Osteoblast (primary cell): Measurements from ENCODE around the gene USF1. TPM values are rescaled to one million over a fixed set of nuclear protein-coding genes. Genes with fewer than 3 reads are reported as not detected.

Experiments
- DNase-seq: peaks from one replicate; pipeline ENCODE4 v3.0.0; 2011; ENCODE audit warnings: low spot score, mixed read lengths; ENCODE audit not compliant: insufficient read length; ENCODE audit errors: missing footprints
- H2AFZ ChIP-seq: 2 replicates; pipeline ENCODE4 v1.6.0; 2011; ENCODE audit warnings: mild to moderate bottlenecking, low read length
- H3K27ac ChIP-seq: 2 replicates; pipeline ENCODE4 v1.5.1; 2011; ENCODE audit warnings: mild to moderate bottlenecking, low read depth, low read length, moderate library complexity
- H3K27me3 ChIP-seq: 2 replicates; pipeline ENCODE4 v1.6.0; 2012; ENCODE audit warnings: mild to moderate bottlenecking, control low read depth, inconsistent platforms, low read length, moderate library complexity; ENCODE audit not compliant: insufficient read depth
- H3K36me3 ChIP-seq: 2 replicates; pipeline ENCODE4 v1.5.1; 2011; ENCODE audit warnings: mild to moderate bottlenecking, low read length, control low read depth, moderate library complexity; ENCODE audit not compliant: insufficient read depth
- H3K4me1 ChIP-seq: 2 replicates; pipeline ENCODE4 v1.5.1; 2011; ENCODE audit warnings: mild to moderate bottlenecking, low read length, control low read depth, moderate library complexity; ENCODE audit not compliant: insufficient read depth
- H3K4me2 ChIP-seq: 2 replicates; pipeline ENCODE4 v1.6.0; 2011; ENCODE audit warnings: mild to moderate bottlenecking, low read length; ENCODE audit not compliant: insufficient read depth
- H3K4me3 ChIP-seq: fragments of 200-600 bp; sonication (generic); 3 replicates; pipeline ENCODE4 v1.5.1; 2012; ENCODE audit warnings: mild to moderate bottlenecking, low read length, inconsistent platforms; ENCODE audit not compliant: insufficient read depth
- H3K79me2 ChIP-seq: 2 replicates; pipeline ENCODE4 v1.6.0; 2012; ENCODE audit warnings: mild to moderate bottlenecking, low read length, control low read depth, inconsistent platforms; ENCODE audit not compliant: insufficient read depth
- H3K9me3 ChIP-seq: 2 replicates; pipeline ENCODE4 v1.5.1; 2011; ENCODE audit warnings: low read depth, low read length, control low read depth
- H4K20me1 ChIP-seq: 2 replicates; pipeline ENCODE4 v1.6.0; 2012; ENCODE audit warnings: mild to moderate bottlenecking, low read length, control low read depth; ENCODE audit not compliant: insufficient read depth
- total RNA-seq: library from RNA; depleted of rRNA; stranded (reverse); fragments of >200 nt; gene quantifications from 2 replicates; pipeline ENCODE4 v1.2.3, GENCODE V29; 2012
- TF ChIP-seq, protein P1 (sequence below): IDR thresholded peaks from 2 replicates; pipeline ENCODE4 v1.5.1; 2011; ENCODE audit warnings: mild to moderate bottlenecking, low read depth, low read length, moderate library complexity; ENCODE audit errors: extremely low read depth

USF1 gene
- total RNA-seq, 1 donor: 47.4 TPM

DNA sequence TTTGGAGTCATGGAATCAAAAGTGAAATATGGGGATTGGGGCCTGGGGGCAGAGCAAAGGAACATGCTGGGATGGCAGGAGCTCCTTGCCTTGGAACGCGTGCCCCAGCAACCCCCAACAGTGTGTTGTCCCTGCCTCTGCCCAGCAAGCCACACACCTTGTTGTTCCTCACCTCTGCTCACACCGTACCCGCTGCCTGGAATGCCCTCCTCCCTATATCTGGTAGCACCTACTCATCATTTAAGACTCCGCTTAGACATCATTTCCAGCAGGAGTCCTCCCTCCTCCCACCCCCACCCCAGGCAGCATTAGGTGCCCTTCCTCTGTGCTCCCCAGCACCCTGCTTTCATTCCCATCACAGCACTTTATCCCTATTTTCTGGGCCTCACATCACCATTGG is 35.7 kb upstream of the USF1 start:
- H3K9me3 ChIP-seq: no peaks in the 10 kb centered on the region
- H3K36me3 ChIP-seq: no peaks in the 10 kb centered on the region
- H3K27ac ChIP-seq: no peak overlapping the region
- H4K20me1 ChIP-seq: no peaks in the 10 kb centered on the region
- DNase-seq: no peak
- no peak overlapping the region for H2AFZ ChIP-seq
- H3K4me1 ChIP-seq: peaks cover 38% of the 10 kb centered on the region
- no peak overlapping the region for H3K4me3 ChIP-seq
- no peaks in the 10 kb centered on the region for H3K79me2 ChIP-seq
- TF ChIP-seq, protein P1, sequence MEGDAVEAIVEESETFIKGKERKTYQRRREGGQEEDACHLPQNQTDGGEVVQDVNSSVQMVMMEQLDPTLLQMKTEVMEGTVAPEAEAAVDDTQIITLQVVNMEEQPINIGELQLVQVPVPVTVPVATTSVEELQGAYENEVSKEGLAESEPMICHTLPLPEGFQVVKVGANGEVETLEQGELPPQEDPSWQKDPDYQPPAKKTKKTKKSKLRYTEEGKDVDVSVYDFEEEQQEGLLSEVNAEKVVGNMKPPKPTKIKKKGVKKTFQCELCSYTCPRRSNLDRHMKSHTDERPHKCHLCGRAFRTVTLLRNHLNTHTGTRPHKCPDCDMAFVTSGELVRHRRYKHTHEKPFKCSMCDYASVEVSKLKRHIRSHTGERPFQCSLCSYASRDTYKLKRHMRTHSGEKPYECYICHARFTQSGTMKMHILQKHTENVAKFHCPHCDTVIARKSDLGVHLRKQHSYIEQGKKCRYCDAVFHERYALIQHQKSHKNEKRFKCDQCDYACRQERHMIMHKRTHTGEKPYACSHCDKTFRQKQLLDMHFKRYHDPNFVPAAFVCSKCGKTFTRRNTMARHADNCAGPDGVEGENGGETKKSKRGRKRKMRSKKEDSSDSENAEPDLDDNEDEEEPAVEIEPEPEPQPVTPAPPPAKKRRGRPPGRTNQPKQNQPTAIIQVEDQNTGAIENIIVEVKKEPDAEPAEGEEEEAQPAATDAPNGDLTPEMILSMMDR: no peak
- H3K4me2 ChIP-seq: no peak overlapping the region
- H3K27me3 ChIP-seq: no peaks in the 10 kb centered on the region

DNA sequence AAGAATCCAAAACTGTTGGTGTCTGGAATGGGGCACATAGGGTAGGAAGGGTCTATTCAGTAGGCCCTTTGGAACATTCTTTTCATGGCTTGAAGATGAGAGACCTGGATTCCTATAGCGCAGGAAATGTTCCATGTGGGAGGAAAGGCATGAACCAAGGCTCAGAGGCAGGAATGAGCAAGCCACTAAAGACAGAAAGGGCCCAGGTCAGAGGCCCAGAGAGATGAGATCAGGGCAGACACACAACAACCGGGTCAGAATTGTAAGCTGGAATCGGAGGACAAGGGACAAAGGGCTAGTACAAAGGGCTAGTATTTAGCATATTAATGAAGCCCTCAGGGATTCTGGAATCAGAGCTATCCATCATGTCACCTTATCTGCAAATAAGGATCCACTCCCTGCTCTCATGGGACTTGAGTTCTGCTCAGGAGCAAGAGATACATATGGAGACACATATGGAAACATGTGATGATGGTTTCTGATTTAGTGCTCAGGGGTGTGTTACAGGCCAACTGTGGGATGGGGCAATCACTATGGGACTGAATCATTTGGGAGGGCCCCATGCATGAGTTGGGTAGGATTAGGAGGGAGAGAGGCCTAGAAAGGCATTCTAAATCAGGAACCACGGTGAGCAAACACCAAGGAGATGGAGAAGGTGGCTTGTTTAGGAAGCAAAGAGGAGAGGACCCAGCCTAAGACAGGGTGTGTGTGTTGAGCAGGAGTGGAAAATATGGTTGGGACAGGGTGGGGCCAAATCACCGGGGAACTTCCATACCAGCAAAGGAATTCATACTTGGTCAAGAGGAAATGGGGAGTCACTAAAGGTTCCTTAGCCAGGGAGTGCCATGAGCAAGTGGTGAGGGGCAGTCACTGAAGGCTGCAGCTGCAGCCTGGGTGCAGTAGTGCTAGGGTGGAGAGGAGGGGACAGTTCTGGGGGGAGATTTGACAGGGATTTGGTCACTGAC is 34.9 kb upstream of the USF1 start:
- no peaks in the 10 kb centered on the region for H3K36me3 ChIP-seq
- DNase-seq: peak; percentile 78
- H3K4me2 ChIP-seq: no peak overlapping the region
- no peaks in the 10 kb centered on the region for H4K20me1 ChIP-seq
- H3K9me3 ChIP-seq: no peaks in the 10 kb centered on the region
- H3K4me1 ChIP-seq: peaks cover 38% of the 10 kb centered on the region
- H3K27me3 ChIP-seq: no peaks in the 10 kb centered on the region
- H3K79me2 ChIP-seq: no peaks in the 10 kb centered on the region
- H3K27ac ChIP-seq: peak overlapping the region; percentile 5
- peak overlapping the region; percentile 66 for H2AFZ ChIP-seq
- H3K4me3 ChIP-seq: no peak overlapping the region
- TF ChIP-seq, protein P1: no peak

DNA sequence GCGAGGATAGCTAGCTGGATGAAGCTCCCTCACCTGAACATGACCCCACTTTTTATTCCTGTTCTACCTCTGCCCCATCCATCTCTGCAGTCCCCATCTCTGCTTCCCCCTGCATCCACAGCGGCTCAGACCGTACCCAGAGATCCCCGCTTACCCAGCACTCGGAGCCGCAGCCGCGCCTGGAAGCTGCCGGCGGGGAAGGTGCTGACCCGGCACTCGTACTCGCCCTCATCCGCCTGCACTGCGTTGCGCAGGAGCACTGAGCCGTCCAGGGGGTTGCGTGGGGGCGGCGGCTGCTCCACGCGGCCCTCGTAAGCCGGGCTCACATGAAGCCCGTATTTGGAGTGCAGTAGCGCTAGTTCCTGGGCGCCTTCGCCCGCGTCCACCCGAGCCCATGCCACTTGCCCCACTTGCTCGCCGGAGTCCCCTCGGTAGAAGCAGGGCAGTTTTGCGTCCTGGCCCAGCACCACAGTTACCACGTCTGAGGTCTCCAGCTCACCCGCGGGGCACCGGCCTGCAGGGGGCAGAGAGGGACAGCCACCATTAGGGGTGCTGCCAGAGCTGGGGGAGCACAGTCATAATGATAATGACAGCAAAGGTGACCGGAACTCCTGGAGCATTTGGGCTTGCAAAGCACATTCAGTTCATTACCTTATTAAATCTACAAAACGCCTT is 33.8 kb upstream of the USF1 start:
- no peak overlapping the region for H2AFZ ChIP-seq
- no peak overlapping the region for H3K4me2 ChIP-seq
- no peak overlapping the region for H3K27ac ChIP-seq
- H3K4me3 ChIP-seq: no peak overlapping the region
- no peaks in the 10 kb centered on the region for H3K27me3 ChIP-seq
- DNase-seq: no peak
- no peaks in the 10 kb centered on the region for H3K36me3 ChIP-seq
- H4K20me1 ChIP-seq: no peaks in the 10 kb centered on the region
- no peaks in the 10 kb centered on the region for H3K79me2 ChIP-seq
- no peaks in the 10 kb centered on the region for H3K9me3 ChIP-seq
- peaks cover 29% of the 10 kb centered on the region for H3K4me1 ChIP-seq
- TF ChIP-seq, protein P1: no peak

DNA sequence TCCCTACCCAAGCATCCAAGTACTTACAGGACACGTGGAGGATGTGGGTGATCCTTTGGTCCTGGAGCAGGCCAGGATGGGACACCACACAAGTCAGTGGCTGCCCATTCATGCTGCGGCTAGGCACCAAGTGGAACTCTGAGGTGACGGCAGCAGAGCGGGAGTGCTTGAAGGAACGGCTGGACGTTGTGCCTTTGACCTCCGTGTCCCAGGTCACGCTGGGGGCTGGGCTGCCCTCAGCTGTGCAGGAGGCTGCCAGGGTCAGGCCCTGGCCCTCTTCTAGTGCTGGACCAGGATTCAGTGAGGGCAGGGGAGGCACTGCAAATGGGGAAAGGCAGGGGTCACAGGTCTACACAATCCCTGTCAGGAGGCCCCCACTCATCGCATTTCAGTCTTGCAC is 31.6 kb upstream of the USF1 start:
- H3K4me1 ChIP-seq: peaks cover 10% of the 10 kb centered on the region
- H3K4me3 ChIP-seq: no peak overlapping the region
- H3K27me3 ChIP-seq: no peaks in the 10 kb centered on the region
- DNase-seq: no peak
- no peaks in the 10 kb centered on the region for H4K20me1 ChIP-seq
- H3K79me2 ChIP-seq: no peaks in the 10 kb centered on the region
- H3K4me2 ChIP-seq: no peak overlapping the region
- no peak overlapping the region for H3K27ac ChIP-seq
- no peak overlapping the region for H2AFZ ChIP-seq
- no peaks in the 10 kb centered on the region for H3K9me3 ChIP-seq
- TF ChIP-seq, protein P1: no peak
- H3K36me3 ChIP-seq: no peaks in the 10 kb centered on the region
